Measurements from ENCODE around the gene TRAF4.
"Not testable (repeated sequence)": the region's sequence is repeated elsewhere in the genome, so short reads cannot be mapped to it uniquely, and the experiment has no call there.

TRAF4 gene

DNA sequence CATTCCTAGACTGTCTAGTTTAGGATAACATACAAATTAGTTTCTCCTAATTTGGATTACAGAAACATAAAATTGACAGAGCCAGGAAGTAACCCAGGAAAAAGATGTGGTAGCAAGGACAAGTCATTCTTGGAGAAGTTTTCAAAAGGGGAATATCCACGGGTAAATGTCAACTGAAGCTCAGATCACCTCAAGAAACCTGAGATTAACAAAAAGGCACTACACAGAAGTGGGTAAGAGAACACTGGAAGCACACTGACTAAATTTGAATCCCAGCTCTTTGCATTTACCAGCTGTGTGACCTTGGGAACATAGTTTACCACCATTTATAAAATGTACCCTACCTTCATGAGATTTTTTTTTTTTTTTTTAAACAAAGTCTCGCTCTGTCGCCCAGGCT, 39.4 kb downstream of the TRAF4 start:
- no peak for DNase-seq (ENCODE audit: low read depth in 2 of 2)

DNA sequence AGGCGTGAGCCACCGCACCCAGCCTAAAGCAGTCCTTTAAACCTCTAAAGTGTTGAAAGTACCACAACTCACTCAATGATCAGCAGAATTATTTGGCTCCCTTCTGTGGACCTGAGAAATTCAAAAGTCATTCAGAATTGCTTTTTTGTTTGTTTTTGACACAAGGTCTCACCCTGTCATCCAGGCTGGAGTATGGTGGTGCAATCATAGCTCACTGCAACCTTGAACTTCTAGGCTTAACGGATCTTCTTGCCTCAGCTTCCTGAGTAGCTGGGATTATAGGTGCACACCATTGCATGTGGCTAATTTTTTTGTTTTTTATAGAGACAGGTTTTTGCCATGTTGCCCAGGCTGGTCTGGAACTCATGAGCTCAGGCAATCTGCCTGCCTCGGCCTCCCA, 44.3 kb downstream of the TRAF4 start:
- no peak for DNase-seq (ENCODE audit: low read depth in 2 of 2)

DNA sequence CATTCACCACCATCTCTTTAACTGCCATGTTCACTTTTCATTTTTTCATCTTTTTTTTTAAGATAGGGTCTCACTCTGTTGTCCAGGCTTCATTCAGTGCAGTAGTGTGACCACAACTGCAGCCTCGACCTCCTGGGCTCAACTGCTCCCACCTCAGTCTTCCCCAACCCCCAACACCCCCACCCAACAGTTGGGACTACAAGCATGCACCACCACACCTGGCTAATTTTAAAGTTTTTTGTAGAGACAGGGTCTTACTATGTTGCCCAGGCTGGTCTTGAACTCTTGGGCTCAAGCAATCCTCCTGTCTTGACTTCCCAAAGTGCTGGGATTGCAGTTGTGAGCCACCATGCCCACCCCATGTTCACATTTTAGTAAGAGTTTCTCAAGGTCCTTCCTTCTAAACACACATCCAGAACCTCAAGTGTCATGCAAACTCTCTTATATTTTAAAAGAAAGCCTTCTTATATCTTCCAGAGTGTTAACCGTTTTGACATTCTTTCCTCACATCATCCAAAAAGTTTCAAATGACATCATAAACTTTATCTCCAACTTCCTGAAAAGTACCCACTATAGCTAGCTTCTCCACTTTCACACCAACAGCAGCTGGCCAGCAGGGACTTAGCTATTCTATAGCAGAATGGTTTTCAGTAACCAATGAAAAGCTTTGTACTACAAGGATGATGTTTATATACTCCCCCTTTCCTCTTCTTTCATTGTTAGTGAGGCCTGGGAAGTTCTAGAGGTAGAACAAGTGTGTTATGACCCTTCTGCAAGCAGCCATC, 49.3 kb downstream of the TRAF4 start:
- DNase-seq (ENCODE audit: low read depth in 2 of 2): no peak

DNA sequence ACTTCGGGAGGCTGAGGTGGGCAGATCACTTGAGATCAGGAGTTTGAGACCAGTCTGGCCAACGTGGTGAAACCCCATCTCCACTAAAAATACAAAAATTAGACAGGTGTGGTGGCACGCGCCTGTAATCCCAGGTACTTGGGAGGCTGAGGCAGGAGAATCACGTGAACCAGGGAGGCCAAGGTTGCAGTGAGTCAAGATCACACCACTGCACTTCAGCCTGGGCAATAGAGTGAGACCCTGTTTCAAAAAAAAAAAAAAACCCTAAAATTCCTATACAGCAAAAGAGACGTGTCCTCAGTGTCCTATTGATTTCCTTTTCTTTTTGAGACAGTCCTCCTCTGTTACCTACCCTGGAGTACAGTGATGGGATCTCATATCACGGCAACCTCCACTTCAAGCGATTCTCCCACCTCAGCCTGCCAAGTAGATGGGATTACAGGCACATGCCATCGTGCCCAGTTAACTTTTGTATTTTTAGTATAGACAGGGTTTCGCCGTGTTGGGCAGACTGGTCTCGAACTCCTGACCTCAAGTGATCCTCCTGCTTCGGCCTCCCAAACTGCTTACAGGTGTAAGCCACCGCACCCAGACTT, 51.1 kb downstream of the TRAF4 start:
- not testable (repeated sequence) for DNase-seq (ENCODE audit: low read depth in 2 of 2)

DNA sequence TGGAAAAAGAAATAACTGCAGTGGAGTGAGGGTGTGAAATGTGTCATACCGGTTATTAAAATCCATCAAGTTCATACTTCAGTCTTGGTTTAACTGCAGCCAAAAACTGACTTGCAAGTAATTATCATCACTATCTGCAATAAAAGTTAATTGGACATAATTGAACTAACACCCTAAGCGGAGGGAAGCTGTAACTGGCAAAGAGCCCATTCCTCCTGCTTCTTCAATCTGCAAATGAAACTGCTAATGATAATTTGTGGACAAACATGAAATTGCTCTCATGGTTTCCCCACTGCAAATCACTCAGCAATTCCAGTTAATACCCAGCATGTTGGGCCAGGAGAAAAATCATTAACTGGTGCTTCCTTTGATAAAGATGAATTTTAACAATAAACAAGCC, 52.3 kb downstream of the TRAF4 start:
- no peak for DNase-seq (ENCODE audit: low read depth in 2 of 2)

All from stimulated activated CD8-positive, alpha-beta memory T cell treated with anti-CD3 and anti-CD28 coated beads, Interleukin-7, amount 100 ng/mL, for 4 hours (primary cell).